ENCODE results near the gene ACTBL2. TPM values are rescaled to one million over a fixed set of nuclear protein-coding genes. Genes with fewer than 3 reads are reported as not detected.

The ACTBL2 gene
- 0.05 TPM in 1 of 5 replicates, not detected in the others for total RNA-seq (2022; extraction: Qiagen RNA extraction; ENCODE audit: low read depth)

GRCh38 chr5:57482671-57483106, at the start of gene ACTBL2:
TSS of gene ACTBL2 (minus strand) at chr5:57482811. CDS start at chr5:57482707, 104 bp downstream.

